A172 (cell line): ENCODE results near the gene CNTN5. TPM values are rescaled to one million over a fixed set of nuclear protein-coding genes. Genes with fewer than 3 reads are reported as not detected.

ENCODE experiments used
- DNase-seq: peaks from one replicate; pipeline ENCODE4 v3.0.0-alpha.2; 2015; ENCODE audit warnings: low spot score
- total RNA-seq: library from RNA; depleted of rRNA; stranded (reverse); fragments of >200 nt; shearing (Covaris generic); gene quantifications from 2 replicates; pipeline ENCODE4 v1.2.3, GENCODE V29; 2014

The CNTN5 gene
- total RNA-seq, 1 experiment from 2014 or later: 0.12 TPM

- DNase-seq: no peak
Measured at GRCh38 chr11:99170591-99170990, 149.8 kb downstream of the CNTN5 start.

- DNase-seq: no peak
Measured at GRCh38 chr11:99171330-99171729, 150.6 kb downstream of the CNTN5 start.

DNA sequence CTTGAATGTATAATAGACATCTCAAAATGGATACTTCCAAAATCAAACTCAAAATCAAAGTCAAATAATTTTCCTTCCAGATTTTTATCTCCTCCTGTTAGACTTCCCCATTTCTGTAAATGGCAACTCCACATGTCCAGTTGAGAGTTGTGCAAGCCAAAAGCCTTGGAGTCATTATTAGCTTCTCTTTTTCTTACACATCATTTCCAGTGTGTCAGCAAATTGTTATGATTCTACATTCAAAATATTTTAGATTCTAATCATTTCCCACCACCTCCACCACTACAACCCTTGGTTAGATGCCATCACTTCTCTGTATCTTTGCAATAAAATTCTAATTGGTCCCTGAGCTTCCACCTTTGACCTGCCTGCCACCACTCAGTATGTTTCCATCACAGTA is 155.7 kb downstream of the CNTN5 start:
- no peak for DNase-seq

GRCh38 chr11:99177446-99177845 is 156.7 kb downstream of the CNTN5 start:
- no peak for DNase-seq

DNA sequence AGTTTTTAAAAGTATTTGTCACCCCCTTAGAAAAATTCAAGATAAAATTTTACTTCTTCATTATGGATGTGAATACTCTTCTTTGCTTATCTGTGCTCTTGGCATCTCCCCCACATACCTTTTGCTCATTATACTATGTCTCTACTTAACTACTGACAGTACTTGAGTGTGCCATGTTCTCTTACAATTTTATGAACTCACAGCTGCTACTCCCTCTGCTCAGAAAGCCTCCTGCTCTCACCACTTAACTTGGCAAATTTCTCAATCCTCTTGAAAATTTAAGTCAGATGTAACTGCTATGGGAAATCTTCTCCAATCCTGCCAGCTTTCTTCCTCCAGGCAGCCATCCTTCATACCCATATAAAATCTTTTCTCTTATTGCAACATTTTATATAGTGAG is 163.4 kb downstream of the CNTN5 start:
- DNase-seq: no peak

GRCh38 chr11:99188221-99188620 is 167.5 kb downstream of the CNTN5 start:
- no peak for DNase-seq

DNA sequence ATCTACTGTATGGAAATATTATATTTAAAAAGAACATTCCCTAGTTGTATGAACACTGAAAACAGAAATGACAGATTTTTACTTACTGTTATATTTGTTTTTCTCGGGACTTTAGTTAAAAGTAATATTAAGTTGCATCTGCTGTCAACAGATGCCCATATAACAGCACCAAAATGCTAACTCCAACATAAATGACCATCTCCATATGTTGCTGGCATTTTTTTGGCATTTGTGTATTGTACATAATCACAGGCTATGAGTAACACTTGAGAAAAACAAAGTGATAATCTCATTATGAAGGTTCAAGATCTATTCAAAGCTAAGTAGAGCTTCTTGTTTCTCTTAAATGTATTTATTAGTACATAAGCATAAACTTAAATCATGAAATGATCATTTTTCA is 172.0 kb downstream of the CNTN5 start:
- DNase-seq: no peak

- no peak for DNase-seq
Measured at GRCh38 chr11:99197477-99197876, 176.7 kb downstream of the CNTN5 start.

DNA sequence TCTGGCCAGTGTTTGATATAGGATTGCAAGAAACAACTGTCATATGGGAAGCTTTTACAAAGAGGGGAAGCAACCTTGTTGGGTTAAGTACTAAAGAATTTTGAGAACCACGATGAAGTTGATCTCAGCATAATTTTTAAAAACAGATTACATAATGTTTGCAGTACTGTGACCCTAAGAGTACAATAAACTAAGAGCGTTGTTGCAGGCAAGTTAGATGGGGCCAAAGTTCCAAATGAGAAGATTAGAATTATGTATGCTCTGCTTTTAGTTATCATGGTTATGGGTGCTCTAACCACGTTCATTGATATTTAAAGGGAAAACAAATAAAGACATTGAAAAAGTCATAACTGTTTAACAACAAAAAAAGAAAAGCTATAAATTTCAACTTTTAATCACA is 177.5 kb downstream of the CNTN5 start:
- DNase-seq: no peak

- DNase-seq: no peak
Measured at GRCh38 chr11:99199341-99199740, 178.6 kb downstream of the CNTN5 start.

DNA sequence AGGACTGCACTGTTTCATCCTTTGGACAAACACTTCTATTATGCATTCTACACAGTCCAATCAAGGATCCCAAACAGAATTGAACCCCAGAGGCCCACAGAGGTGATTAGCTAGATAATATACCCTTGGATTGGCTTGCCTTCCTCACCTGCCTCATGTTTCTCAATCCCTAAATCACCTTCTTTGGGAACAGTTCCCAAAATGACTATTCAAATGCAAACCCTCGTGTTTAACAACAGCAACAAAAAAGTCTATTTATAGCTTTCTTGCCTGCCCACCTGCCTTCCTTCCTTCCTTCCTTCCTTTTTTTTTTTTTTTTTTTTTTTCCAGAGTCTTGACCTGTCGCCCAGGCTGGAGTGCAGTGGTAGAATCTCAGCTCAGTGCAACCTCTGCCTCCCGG is 180.0 kb downstream of the CNTN5 start:
- no peak for DNase-seq

GRCh38 chr11:99208813-99209212 is 188.1 kb downstream of the CNTN5 start:
- no peak for DNase-seq

DNA sequence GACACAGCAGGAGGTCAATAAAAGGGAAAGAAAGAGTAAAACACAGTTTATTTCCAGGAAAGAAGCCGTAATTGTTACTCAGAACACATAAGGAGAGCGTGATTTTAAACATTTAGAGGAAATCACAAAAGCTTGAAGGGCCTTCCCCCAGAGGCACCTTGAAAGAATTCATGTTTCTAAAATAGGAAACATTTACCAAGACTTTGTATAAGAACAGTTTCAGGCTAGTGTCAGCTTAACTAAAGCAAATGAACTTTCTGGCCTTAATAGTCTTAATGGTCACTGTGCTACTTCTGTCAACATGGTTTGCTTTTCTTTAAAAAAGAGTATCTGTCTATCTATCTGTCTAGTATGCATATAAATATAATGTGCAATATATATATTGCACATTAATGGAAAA is 208.8 kb downstream of the CNTN5 start:
- no peak for DNase-seq

GRCh38 chr11:99234534-99234933 is 213.8 kb downstream of the CNTN5 start:
- no peak for DNase-seq

DNA sequence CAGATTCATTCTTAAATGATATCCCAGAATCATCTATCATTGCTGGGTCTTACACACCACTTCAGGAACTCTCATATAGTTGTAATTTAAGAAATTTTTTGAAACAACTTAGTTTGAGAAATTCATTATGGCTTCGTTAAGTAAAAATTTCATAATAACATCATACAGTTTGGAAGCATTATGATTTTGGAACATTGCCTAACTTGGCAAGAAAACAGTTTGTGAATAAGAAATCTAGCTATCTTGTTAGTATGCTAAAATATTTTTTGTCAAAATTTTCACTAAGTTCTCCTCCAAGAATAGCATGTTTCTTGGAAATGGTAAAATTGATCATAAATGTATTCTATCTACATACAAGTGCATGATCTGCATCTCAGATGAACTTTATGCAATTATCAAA is 217.7 kb downstream of the CNTN5 start:
- DNase-seq: no peak

GRCh38 chr11:99240192-99241030 is 219.7 kb downstream of the CNTN5 start:
- no peak for DNase-seq

DNA sequence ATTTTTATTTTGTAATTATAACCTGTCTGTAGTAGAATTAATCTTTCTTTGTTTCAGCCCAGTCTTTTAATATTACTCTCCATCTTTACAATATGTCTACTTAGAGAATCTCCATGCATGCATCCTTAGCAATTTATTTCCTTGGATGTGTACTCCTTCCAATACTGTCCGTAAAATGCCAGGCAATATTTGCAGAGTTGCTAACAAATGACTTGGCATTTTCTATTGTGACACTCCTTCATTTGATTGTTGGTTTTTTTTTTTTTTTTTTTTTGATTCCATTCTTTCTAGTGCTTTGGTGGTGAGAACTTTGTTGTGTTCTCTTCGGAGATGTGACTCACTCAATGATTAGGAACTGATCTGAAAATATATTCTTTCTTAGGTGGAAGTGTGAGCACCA is 220.3 kb downstream of the CNTN5 start:
- DNase-seq: no peak

GRCh38 chr11:99244613-99245012 is 223.9 kb downstream of the CNTN5 start:
- DNase-seq: no peak

GRCh38 chr11:99246199-99246598 is 225.4 kb downstream of the CNTN5 start:
- no peak for DNase-seq

- no peak for DNase-seq
Measured at GRCh38 chr11:99256614-99257013, 235.9 kb downstream of the CNTN5 start.

DNA sequence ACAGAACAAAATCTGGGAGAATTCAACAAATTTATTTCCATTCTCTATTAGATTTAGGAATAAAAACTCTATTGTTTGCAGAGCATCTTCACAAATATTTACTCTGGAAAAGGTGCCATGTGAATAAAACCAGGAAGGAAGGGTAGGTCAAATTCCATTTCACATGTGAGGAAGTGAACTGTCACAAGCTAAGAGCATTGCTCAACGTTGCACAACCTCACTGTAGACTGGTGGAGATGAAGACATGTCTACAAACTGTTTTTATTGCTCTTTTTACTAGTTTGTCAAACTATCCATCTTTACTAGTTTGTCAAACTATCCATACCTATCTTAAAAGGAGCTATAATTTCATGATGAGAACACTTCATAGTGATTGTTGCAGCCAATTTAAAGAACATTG is 236.4 kb downstream of the CNTN5 start:
- no peak for DNase-seq

DNA sequence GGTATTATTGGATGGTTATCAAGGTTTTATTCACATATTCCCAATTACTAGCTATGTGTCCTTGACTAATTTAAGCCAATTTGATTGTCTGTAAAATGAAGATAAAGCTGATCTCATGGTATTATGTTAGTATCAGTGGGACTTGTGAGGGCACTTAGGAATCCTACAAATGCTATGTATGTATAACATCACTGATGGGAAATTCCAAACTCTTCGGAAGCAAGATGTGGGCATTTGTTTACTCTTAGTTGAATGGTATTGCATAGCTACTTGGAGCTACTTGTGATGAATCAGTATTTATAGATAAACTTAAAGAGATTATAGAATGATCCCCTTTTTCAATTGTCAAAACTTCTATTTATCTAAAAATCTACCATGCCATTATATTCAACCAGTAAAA is 239.9 kb downstream of the CNTN5 start:
- peak; percentile 5 for DNase-seq

GRCh38 chr11:99268886-99269285 is 248.1 kb downstream of the CNTN5 start:
- no peak for DNase-seq

DNA sequence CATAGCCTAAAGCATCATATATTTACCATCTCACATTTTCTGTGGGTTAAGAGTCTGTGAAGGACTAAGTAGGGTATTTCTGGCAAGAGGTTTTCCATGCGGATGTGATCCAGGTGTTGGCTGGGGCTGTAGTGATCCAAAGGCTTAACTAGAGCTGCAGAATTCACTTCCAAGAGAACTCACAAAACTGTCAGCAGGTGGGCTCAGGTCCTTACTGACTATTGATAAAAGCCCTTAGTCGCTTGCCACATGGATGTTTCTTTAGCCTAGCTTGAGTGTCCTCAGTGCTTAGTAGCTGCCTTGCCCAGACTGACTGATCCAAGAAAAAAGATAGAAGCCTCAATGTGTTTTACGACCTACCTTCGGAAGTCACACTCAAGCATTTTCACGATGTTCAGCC is 250.8 kb downstream of the CNTN5 start:
- no peak for DNase-seq
